Immature natural killer cell (primary cell): Measurements from ENCODE around the gene LCA5L. TPM values are rescaled to one million over a fixed set of nuclear protein-coding genes. Genes with fewer than 3 reads are reported as not detected.
A peak's percentile ranks its signal among the peaks of the same experiment; 100 is the strongest.

Experiments used
- DNase-seq, 3 donors: peaks; one replicate each; pipeline ENCODE4 v3.0.0; 2022; ENCODE audit warnings: mixed read lengths in 1 of 3
- H3K27ac Mint-ChIP-seq, 6 donors: one replicate each; pipeline ENCODE4 v1.8.0; 2020; ENCODE audit warnings: mixed read lengths in 6 of 6, mild to moderate bottlenecking in 5 of 6, inconsistent platforms in 4 of 6, moderate library complexity in 3 of 6
- H3K27me3 Mint-ChIP-seq, 3 donors: one replicate each; pipeline ENCODE4 v1.8.0; 2020 to 2021; ENCODE audit warnings: low read depth in 3 of 3, mild to moderate bottlenecking in 3 of 3, mixed read lengths in 3 of 3, moderate library complexity in 3 of 3, inconsistent platforms in 1 of 3
- H3K36me3 Mint-ChIP-seq, 3 donors: one replicate each; pipeline ENCODE4 v1.8.0; 2020; ENCODE audit warnings: mixed read lengths in 3 of 3, inconsistent platforms in 2 of 3, mild to moderate bottlenecking in 2 of 3
- H3K4me1 Mint-ChIP-seq, 2 donors: one replicate each; pipeline ENCODE4 v1.8.0; 2020; ENCODE audit warnings: inconsistent platforms in 2 of 2, mild to moderate bottlenecking in 2 of 2, mixed read lengths in 2 of 2, moderate library complexity in 1 of 2
- H3K4me3 Mint-ChIP-seq, 5 donors: one replicate each; pipeline ENCODE4 v1.8.0; 2020; ENCODE audit warnings: mild to moderate bottlenecking in 5 of 5, mixed read lengths in 5 of 5, inconsistent platforms in 3 of 5, moderate library complexity in 3 of 5
- H3K9me3 Mint-ChIP-seq, 6 donors: one replicate each; pipeline ENCODE4 v1.8.0; 2020; ENCODE audit warnings: mild to moderate bottlenecking in 6 of 6, mixed read lengths in 6 of 6, inconsistent platforms in 4 of 6, moderate library complexity in 3 of 6
- polyA plus RNA-seq, 3 donors: library from polyadenylated mRNA; unstranded; fragments of 300-500 nt; fragmentation: Illumina TruSeq; gene quantifications; one replicate each; pipeline ENCODE4 v1.2.3, GENCODE V29; 2021

LCA5L gene
- not detected for polyA plus RNA-seq

DNA sequence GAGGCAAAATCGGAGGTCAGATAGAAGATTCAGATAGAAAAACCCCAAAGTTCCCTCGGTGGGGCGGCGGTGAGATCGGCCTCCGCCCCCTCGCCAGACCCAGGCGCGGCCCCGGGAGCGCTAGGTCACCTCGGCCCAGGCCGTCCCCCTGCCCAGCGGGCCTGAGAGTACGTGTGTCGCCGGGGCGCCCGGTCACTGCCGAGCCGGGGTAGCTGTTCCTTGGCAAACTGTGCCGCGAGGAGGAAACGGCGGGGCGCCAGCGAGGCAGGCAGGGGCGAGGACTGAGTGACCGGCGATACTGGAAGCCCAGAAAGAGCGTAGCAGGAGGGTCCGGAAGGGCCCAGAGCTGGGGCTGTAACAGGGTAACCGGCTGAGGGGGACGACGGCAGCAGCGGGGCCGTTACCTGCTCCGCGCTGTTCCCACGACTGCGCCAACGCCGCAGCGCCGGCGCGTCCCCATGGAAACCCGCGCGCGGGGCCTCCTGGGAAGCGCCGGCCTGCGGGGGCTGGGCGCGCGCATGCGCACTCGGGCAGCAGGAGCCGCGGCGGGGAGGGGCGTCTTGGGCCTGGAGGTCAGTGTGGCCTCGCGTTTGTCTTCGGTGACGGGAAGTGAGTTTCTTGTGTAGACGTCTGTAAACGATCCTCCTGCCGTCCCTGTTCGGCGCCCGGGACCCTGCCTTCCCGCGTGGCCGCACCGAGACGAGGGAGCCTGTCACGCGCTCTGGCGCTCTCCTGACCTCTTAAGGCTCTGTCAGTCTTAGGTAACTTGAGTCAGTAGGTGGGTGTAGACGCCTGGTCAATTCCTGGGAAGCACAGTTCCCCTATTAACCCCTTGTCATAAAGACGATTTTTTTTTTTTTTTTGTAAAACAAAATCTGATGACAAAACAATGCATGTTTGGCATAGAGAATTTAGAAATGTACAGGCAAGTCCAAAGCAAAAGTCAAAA, at the start of gene LCA5L:
Gene LCA5L (minus strand): TSS at position 458 of the 949 bp plus-strand sequence. CDS start 17,285 bp downstream, outside the sequence.
- Mint-ChIP-seq H3K27me3 (peaks cover 6 to 33% (median 29%) of the 10 kb centered on the region in 3 donors), H3K9me3 (no peaks in the 10 kb centered on the region), H3K36me3 (peaks cover 0 to 4% (median 0%) of the 10 kb centered on the region in 3 donors), H3K4me1 (peaks cover 14 to 21% of the 10 kb centered on the region in 2 donors), H3K27ac (peak within 1 kb of the TSS; percentile 91 to 97 (median 96)), H3K4me3 (peak within 1 kb of the TSS; percentile 89 to 96 (median 92))
- DNase-seq = peak; percentile 90 to 95 (median 94)

DNA sequence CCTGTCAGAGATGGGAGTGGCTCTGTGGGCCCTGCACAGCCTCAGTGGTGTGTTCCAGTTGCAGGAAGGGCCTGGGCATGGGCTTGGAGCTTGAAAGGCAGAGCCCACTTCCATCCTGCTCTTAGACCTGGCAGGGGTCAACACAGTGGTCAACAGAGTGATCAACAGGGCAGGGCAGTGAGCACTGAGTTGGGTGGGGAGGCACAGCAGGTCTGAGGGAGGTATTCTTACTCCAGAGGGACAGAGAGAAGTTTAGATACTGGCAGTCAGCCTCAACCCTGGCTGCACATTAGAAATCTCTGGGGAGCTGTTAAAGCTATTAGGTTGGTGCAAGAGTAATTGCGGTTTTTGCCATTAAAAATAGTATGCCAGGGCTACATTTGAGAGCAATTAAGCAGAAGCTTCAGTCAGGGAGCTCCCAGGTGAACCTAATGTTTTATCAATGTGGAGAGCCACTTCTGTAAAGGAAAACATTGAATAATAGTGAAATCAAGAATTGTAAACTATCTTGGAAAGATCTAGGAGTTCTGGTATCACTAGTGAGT, 43.9 kb upstream of the LCA5L start:
- H3K27ac Mint-ChIP-seq = no peak overlapping the region
- no peak for DNase-seq
- no peaks in the 10 kb centered on the region for H3K4me1 Mint-ChIP-seq
- no peak overlapping the region for H3K4me3 Mint-ChIP-seq
- H3K27me3 Mint-ChIP-seq = peaks cover 0 to 5% (median 0%) of the 10 kb centered on the region in 3 donors
- H3K36me3 Mint-ChIP-seq = no peaks in the 10 kb centered on the region
- peaks cover 0 to 4% (median 1%) of the 10 kb centered on the region in 6 donors for H3K9me3 Mint-ChIP-seq

DNA sequence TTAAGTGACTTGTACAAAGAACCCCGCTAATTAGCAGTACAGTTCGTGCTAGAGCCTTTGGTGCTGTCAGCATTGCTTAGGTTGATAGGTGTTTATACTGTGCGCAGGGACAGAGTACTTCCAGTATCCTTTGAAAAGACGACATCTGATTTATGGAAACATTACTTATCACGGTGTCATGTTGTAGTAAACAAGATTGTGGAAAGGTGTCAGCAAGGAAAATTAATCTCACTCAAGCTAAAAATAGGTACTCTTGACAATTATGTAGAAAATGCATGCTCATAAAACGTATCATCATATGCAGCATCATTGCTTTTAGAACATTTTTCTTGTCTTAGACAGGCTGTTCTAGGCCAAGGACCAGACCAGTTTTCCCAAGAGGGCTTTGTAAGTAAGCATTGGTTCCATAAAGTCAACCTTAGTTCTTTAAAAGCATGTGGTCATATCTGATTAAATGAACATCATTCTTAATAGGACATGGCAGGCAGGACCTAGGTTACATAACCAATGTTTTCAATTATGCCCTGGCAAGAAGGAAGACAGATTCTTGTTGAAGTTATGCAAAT, 39.2 kb upstream of the LCA5L start:
- peaks cover 0 to 6% (median 0%) of the 10 kb centered on the region in 3 donors for H3K27me3 Mint-ChIP-seq
- H3K9me3 Mint-ChIP-seq = no peaks in the 10 kb centered on the region
- H3K4me1 Mint-ChIP-seq = no peaks in the 10 kb centered on the region
- no peak overlapping the region for H3K4me3 Mint-ChIP-seq
- H3K27ac Mint-ChIP-seq = no peak overlapping the region
- DNase-seq = no peak
- no peaks in the 10 kb centered on the region for H3K36me3 Mint-ChIP-seq

DNA sequence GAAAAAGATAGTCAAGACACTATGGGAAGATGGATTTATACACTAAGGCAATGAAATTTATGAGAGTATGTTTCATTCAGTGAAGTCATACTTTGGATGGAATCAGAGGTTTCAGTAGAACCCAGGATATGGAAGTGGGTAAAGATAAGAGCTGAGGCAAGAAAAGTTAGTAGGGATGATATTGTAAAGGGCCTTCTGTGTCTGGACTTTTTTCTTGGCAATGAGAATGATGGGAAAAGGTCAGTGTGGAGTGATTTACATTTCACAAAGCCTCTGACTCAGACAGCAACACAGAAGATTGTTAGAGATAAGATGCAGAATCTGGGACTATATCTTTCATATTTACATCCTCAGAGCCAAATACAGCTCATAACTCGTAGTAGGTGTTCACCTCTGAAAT, 38.3 kb upstream of the LCA5L start:
- Mint-ChIP-seq H3K4me3 (no peak overlapping the region), H3K4me1 (no peaks in the 10 kb centered on the region), H3K27ac (no peak overlapping the region), H3K27me3 (peaks cover 0 to 5% (median 0%) of the 10 kb centered on the region in 3 donors), H3K36me3 (no peaks in the 10 kb centered on the region), H3K9me3 (no peaks in the 10 kb centered on the region)
- DNase-seq = no peak

DNA sequence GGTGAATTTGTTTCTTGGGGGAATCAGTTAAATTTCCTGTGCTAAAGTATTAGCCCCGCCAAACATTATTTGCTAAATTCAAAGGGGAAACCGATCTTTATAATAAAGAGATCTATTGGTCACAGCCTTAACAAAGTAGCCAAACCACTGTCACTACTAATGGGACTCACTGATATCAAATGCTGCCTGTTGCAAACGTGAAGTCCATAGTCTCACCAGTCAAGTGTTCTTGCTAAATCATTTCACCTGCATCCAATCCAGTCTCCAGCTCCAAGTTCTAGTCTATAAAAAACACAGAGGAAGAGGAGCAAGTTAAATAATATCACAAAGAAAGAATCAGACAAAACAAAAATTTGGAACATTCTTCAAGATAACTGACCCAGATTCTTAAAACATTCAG, 36.3 kb upstream of the LCA5L start:
- H3K27ac Mint-ChIP-seq = no peak overlapping the region
- peaks cover 0 to 5% (median 0%) of the 10 kb centered on the region in 3 donors for H3K36me3 Mint-ChIP-seq
- H3K4me1 Mint-ChIP-seq = no peaks in the 10 kb centered on the region

DNA sequence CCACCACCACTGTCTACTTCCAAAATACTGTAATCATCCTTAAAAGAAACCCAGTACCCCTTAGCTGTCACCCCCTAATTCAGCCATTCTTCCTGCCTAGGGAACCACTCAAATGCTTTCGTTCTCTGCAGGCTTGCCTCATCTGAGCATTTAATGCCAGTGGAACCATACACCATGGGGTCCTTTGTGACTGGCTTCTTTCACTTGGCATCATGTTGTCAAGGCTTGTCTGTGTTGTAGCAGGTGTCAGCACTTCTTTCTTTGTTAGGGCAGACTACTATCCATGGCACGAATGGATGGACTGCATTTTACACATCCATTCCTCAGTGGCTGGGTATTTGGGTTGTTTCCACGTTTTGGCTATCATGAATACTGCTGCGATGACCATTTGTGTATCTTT, 34.7 kb upstream of the LCA5L start:
- Mint-ChIP-seq H3K36me3 (peaks cover 0 to 5% (median 0%) of the 10 kb centered on the region in 3 donors), H3K27ac (no peak overlapping the region), H3K27me3 (peaks cover 2 to 8% (median 6%) of the 10 kb centered on the region in 3 donors), H3K4me1 (no peaks in the 10 kb centered on the region), H3K9me3 (no peaks in the 10 kb centered on the region), H3K4me3 (no peak overlapping the region)
- no peak for DNase-seq

More for the DNA sequence above, 36.3 kb upstream of the LCA5L start:
- DNase-seq = no peak
- H3K9me3 Mint-ChIP-seq = no peaks in the 10 kb centered on the region
- H3K4me3 Mint-ChIP-seq = no peak overlapping the region
- H3K27me3 Mint-ChIP-seq = peaks cover 2 to 5% (median 4%) of the 10 kb centered on the region in 3 donors

DNA sequence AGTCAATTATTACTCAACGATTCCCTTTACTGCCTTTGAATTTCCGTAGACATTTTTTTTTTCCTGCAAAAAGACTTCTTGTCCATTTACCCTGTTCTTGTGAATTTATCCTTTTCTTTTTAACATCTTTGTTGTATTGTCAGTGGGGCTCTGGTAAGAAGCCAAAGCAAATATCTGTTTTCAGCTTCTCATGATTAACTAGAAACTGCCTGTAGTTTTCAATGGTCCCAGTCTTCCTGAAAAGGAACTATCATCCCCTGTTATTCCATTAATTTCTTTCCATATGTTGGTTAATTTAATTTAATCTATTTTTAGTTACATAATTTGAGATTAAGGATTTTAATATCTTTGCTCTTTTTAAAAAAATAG, 34.2 kb upstream of the LCA5L start:
- no peaks in the 10 kb centered on the region for H3K4me1 Mint-ChIP-seq
- peaks cover 2 to 8% (median 6%) of the 10 kb centered on the region in 3 donors for H3K27me3 Mint-ChIP-seq
- no peaks in the 10 kb centered on the region for H3K9me3 Mint-ChIP-seq
- no peak overlapping the region for H3K27ac Mint-ChIP-seq
- H3K36me3 Mint-ChIP-seq = peaks cover 0 to 5% (median 0%) of the 10 kb centered on the region in 3 donors
- DNase-seq = no peak
- H3K4me3 Mint-ChIP-seq = no peak overlapping the region

DNA sequence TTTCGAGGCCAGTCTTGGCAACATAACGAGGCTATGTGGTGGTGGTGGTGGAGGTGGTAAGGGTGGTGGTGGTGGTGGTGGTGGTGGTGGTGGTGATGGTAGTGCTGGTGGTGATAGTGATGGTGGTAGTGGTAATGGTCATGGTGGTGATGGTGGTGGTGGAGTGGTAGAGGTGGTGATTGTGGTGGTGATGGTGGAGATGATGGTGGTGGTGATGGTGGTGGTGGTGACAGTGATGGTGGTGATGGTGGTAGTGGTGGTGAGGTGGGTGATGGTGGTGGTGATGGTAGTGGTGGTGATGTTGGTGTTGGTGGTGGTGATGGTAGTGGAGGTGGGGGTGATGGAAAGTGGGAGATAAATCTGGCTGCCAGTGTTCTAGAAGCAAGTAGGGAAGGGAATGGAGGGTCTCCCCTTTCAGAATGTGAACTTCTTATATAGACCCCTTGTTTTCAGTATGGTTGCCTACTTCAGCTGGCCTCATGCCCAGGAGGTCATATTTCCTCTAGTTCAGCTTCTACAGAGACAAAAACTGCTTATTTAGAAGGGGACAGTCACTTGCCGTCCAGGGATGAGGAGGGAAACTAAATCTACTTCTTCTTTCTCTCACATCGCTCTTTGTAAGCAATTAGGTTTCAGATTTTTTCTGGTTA, 33.7 kb upstream of the LCA5L start:
- no peaks in the 10 kb centered on the region for H3K9me3 Mint-ChIP-seq
- peaks cover 0 to 5% (median 0%) of the 10 kb centered on the region in 3 donors for H3K36me3 Mint-ChIP-seq
- H3K27ac Mint-ChIP-seq = no peak overlapping the region
- H3K27me3 Mint-ChIP-seq = peaks cover 2 to 8% (median 6%) of the 10 kb centered on the region in 3 donors
- DNase-seq = no peak
- no peaks in the 10 kb centered on the region for H3K4me1 Mint-ChIP-seq
- H3K4me3 Mint-ChIP-seq = no peak overlapping the region

DNA sequence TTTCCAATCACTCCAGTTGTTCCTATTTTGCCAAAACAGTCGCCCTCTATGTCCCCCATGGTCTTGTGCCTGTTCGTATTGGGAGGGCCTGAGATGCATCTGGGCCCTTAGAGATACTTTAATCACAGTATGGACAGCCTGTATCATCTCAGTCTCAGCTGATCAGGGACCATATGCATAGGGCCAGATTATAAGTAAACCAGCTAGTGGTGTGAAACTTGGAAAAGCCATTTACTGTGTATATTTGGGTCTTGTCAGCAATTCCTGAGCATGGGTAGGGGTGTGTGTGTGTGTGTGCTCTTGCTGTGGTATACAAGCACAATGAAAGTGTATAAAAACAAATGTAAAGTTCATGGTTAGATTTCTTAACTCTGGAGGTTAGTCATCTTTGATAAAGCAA, 29.0 kb upstream of the LCA5L start:
- Mint-ChIP-seq H3K36me3 (peaks cover 0 to 5% (median 0%) of the 10 kb centered on the region in 3 donors), H3K27me3 (peaks cover 5 to 9% (median 7%) of the 10 kb centered on the region in 3 donors), H3K9me3 (no peaks in the 10 kb centered on the region), H3K4me1 (no peaks in the 10 kb centered on the region), H3K4me3 (no peak overlapping the region), H3K27ac (no peak overlapping the region)
- no peak for DNase-seq

DNA sequence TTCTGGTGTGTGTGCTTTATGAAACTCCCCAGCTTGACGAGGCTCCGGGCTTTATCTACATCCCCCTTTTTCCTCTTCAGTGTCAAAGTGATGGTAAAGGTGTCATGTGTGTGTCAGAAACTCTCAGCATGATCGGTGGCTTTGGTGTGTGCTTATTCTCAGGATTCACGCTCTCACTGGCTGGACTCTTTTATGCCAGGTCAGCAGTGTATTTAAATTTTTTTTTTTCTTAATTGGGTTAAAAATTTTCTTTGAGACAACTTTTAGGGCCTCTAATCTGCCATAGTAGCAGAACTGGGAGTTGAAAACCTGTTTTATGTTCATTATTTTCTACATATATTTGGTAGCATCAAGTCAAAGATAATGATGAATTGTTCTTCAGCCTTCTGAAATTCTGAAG, 27.2 kb upstream of the LCA5L start:
- H3K9me3 Mint-ChIP-seq = no peaks in the 10 kb centered on the region
- no peak for DNase-seq
- H3K4me1 Mint-ChIP-seq = no peaks in the 10 kb centered on the region
- H3K27ac Mint-ChIP-seq = no peak overlapping the region
- H3K27me3 Mint-ChIP-seq = peaks cover 5 to 12% (median 7%) of the 10 kb centered on the region in 3 donors
- no peak overlapping the region for H3K4me3 Mint-ChIP-seq
- H3K36me3 Mint-ChIP-seq = no peaks in the 10 kb centered on the region

DNA sequence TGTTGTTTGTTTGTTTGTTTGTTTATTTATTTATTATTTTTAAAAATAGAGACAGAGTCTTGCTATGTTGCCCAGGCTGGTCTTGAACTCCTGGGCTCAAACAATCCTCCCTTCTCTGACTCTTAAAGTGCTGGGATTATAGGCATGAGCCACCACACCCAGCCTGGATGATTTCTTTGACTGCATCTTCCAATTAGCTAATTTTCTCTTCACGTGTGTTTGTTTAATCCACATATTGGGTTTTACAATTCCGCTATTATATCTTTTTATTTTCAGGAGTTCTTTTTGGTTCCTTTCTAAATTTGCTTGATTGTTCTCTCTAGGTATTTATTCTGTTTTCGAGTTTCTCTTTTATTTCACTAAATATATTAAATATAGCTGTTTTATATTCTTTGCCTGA, 26.0 kb upstream of the LCA5L start:
- Mint-ChIP-seq H3K4me1 (no peaks in the 10 kb centered on the region), H3K27ac (no peak overlapping the region), H3K27me3 (peaks cover 4 to 11% (median 5%) of the 10 kb centered on the region in 3 donors), H3K9me3 (no peaks in the 10 kb centered on the region), H3K4me3 (no peak overlapping the region), H3K36me3 (no peaks in the 10 kb centered on the region)
- DNase-seq = no peak

DNA sequence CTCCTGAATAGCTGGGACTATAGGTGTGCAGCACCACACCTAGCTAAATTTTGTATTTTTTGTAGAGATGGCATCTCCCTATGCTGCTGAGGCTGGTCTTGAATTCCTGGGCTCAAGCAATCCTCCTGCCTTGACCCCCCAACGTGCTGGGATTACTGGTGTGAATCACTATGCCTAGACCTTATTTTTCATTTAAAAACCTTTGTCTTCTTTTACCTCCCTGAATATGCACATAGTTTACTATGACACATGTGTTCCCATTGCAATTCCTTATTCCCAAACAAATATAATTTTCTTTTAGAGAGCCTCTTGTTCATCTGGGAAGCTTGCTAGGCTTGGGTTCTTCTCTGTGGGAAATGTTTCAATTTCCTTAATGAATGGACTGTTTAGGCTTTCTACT, 23.0 kb upstream of the LCA5L start:
- Mint-ChIP-seq H3K27me3 (peaks cover 4 to 10% (median 10%) of the 10 kb centered on the region in 3 donors), H3K9me3 (no peaks in the 10 kb centered on the region), H3K4me1 (no peaks in the 10 kb centered on the region), H3K36me3 (peaks cover 0 to 4% (median 0%) of the 10 kb centered on the region in 3 donors), H3K4me3 (no peak overlapping the region), H3K27ac (no peak overlapping the region)
- DNase-seq = no peak

DNA sequence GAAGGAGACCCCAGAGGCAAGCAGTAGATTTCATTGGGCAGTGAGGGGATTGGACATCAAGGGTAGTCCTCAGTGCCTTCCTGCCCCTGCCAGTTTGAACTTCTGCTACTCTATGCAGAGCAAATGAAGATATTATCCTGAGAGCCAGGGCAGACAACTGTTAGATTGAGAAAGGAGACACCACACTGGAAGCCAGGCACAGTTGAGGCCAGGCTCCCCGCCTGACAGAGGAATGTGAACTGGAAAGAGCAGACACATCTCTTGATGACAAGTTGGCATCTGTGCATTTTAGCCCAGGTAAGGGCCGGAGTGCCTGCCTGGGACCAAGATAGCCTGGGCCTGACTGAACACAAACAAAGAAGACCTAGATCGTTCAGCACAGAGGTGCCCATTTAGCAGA, 22.2 kb upstream of the LCA5L start:
- no peaks in the 10 kb centered on the region for H3K4me1 Mint-ChIP-seq
- no peak overlapping the region for H3K4me3 Mint-ChIP-seq
- H3K27ac Mint-ChIP-seq = no peak overlapping the region
- H3K9me3 Mint-ChIP-seq = no peaks in the 10 kb centered on the region
- no peak for DNase-seq
- H3K36me3 Mint-ChIP-seq = peaks cover 0 to 4% (median 0%) of the 10 kb centered on the region in 3 donors
- H3K27me3 Mint-ChIP-seq = peaks cover 4 to 10% (median 10%) of the 10 kb centered on the region in 3 donors
